PFSK-1 (cell line): ENCODE results near the gene SIX4.

ENCODE experiments used
- FOXP2 ChIP-seq: optimal IDR thresholded peaks from 2 replicates; pipeline ENCODE3; 2011; ENCODE audit warnings: borderline replicate concordance, control low read depth, inconsistent platforms; ENCODE audit not compliant: insufficient read depth; ENCODE audit errors: extremely low read length, extremely low read depth
- POLR2AphosphoS5 ChIP-seq: IDR thresholded peaks from 2 replicates; pipeline ENCODE4 v1.6.1; 2012; ENCODE audit warnings: low read depth, mild to moderate bottlenecking, control low read depth, low read length, moderate library complexity
- SIN3A ChIP-seq: IDR thresholded peaks from 2 replicates; pipeline ENCODE4 v1.6.1; 2012; ENCODE audit warnings: mild to moderate bottlenecking, low read length, moderate library complexity, borderline replicate concordance; ENCODE audit not compliant: insufficient read depth
- TAF1 ChIP-seq: IDR thresholded peaks from 2 replicates; pipeline ENCODE4 v1.6.1; 2012; ENCODE audit warnings: low read length, control low read depth, borderline replicate concordance; ENCODE audit not compliant: insufficient read depth
- TF ChIP-seq, protein P1 (sequence below), 2 experiments: IDR thresholded peaks; 2 replicates each; pipeline versions ENCODE4 v1.6.1 to v1.8.0; 2011 to 2012; ENCODE audit warnings: low read depth in 2 of 2, low read length in 2 of 2, control low read depth in 1 of 2, inconsistent platforms in 1 of 2, mild to moderate bottlenecking in 1 of 2, moderate library complexity in 1 of 2; ENCODE audit not compliant: insufficient read depth in 1 of 2

SIX4 gene

DNA sequence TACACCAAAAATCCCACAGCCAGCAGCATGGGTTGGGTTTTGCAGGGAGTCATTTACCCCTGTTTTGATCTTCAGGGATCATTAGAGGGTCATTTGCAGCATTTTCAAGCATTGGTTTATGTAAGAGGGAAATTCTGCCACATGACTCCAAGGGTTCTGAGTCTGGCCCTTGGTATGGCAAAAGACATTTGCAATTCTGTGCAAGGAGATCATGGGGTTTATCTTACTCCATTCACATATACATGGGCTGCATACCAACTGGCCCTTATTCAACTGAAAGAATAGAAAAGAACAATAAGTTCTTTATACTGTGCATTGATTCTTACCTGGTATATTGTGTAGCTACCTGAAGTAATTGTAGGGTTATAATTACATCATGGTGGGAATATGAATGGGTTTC is 13.7 kb downstream of the SIX4 start:
- TF ChIP-seq TAF1 (no peak), SIN3A (no peak)
- TF ChIP-seq, protein P1, sequence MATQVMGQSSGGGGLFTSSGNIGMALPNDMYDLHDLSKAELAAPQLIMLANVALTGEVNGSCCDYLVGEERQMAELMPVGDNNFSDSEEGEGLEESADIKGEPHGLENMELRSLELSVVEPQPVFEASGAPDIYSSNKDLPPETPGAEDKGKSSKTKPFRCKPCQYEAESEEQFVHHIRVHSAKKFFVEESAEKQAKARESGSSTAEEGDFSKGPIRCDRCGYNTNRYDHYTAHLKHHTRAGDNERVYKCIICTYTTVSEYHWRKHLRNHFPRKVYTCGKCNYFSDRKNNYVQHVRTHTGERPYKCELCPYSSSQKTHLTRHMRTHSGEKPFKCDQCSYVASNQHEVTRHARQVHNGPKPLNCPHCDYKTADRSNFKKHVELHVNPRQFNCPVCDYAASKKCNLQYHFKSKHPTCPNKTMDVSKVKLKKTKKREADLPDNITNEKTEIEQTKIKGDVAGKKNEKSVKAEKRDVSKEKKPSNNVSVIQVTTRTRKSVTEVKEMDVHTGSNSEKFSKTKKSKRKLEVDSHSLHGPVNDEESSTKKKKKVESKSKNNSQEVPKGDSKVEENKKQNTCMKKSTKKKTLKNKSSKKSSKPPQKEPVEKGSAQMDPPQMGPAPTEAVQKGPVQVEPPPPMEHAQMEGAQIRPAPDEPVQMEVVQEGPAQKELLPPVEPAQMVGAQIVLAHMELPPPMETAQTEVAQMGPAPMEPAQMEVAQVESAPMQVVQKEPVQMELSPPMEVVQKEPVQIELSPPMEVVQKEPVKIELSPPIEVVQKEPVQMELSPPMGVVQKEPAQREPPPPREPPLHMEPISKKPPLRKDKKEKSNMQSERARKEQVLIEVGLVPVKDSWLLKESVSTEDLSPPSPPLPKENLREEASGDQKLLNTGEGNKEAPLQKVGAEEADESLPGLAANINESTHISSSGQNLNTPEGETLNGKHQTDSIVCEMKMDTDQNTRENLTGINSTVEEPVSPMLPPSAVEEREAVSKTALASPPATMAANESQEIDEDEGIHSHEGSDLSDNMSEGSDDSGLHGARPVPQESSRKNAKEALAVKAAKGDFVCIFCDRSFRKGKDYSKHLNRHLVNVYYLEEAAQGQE (IDR thresholded peaks at IDR 0.05; ENCODE audit: insufficient read depth in 1 of 2, low read depth in 2 of 2, low read length in 2 of 2), result no peak

DNA sequence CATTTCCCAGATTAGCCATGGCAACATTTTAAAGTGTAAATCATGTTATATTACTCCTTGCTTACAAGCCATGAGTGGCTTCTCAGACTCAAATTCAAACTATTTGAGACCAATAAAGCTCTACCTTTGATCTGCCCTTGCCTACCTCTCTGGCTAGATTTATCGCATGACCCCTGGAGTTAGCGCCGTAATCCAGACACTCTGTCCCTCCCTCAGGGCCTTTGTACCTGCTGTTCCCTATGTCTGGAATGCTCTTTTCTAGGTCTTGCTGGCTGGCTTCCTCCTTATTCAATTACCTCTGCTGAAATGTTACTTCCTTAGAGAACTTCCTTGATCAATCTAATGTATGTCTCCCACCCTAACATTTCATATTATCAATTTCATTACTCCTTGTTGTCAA is 16.3 kb downstream of the SIX4 start:
- TF ChIP-seq, protein P1 (IDR thresholded peaks at IDR 0.05; ENCODE audit: insufficient read depth in 1 of 2, low read depth in 2 of 2, low read length in 2 of 2), result no peak
- TF ChIP-seq TAF1 (no peak), POLR2AphosphoS5 (no peak), SIN3A (no peak), FOXP2 (no peak)

DNA sequence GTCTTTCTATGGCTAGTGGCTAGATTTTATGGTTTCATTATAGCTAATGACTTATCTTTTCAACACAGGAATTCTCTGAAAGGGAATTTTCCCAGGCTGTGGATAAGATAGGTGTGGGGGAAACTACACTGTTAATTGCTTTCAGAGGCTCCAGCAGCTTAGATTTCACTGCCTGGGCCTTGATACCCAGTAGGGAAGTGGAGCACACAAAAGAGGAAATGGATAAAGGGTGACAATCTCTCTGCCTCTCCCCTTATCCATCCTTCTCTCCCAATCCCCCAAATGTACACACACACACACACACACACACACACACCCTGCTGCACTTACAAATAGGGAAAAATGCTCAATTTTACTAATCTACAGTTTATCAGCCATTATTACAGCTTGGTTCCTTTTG is 19.1 kb downstream of the SIX4 start:
- no peak for TF ChIP-seq POLR2AphosphoS5
- TF ChIP-seq FOXP2, result no peak
- TF ChIP-seq SIN3A, result no peak
- no peak for TF ChIP-seq TAF1
- TF ChIP-seq, protein P1 (IDR thresholded peaks at IDR 0.05; ENCODE audit: insufficient read depth in 1 of 2, low read depth in 2 of 2, low read length in 2 of 2), result no peak

DNA sequence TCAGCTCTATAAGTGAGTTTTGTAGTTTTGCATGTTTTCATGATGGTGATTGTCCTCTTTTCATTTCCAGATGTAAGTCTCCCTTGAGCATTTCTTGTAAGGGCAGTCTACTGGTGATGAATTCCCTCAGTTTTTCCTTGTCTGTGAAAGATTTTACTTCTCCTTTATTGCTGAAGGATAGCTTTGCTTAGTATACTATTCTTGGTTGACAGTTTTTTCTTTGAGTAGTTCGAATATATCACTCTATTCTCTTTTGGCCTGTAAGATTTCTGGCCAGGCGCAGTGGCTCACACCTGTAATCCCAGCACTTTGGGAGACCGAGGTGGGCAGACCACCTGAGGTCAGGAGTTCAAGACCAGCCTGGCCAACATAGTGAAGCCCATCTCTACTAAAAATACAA is 23.6 kb downstream of the SIX4 start:
- TF ChIP-seq FOXP2, result no peak
- TF ChIP-seq TAF1, result no peak
- TF ChIP-seq POLR2AphosphoS5, result no peak
- TF ChIP-seq SIN3A, result no peak
- TF ChIP-seq, protein P1 (IDR thresholded peaks at IDR 0.05; ENCODE audit: insufficient read depth in 1 of 2, low read depth in 2 of 2, low read length in 2 of 2), result no peak

DNA sequence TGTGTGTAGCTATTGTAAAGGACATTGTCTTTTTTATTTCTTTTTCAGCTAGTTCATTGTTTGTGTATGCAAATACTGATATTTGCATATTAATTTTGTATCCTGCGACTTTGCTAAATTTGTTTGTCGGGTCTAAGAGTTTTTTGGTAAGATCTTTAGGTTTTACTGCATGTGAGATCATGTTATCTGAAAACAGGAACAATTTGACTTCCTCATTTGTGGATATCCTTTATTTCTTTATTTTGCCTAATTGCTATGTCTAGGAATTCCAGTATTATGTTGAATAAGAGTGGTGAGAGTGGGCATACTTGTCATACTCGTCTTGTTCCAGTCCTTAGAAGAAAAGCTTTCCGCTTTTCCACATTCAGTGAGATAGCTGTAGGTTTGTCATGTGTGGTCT is 28.8 kb downstream of the SIX4 start:
- TF ChIP-seq TAF1, result no peak
- TF ChIP-seq POLR2AphosphoS5, result no peak
- no peak for TF ChIP-seq SIN3A
- no peak for TF ChIP-seq FOXP2
- TF ChIP-seq, protein P1 (IDR thresholded peaks at IDR 0.05; ENCODE audit: insufficient read depth in 1 of 2, low read depth in 2 of 2, low read length in 2 of 2), result no peak
